ENCODE measurements around the gene FAM174C. TPM values are rescaled to one million over a fixed set of nuclear protein-coding genes. Genes with fewer than 3 reads are reported as not detected.
A peak's percentile ranks its signal among the peaks of the same experiment; 100 is the strongest.

Gene FAM174C
- total and polyA plus RNA-seq, 11 donors = 11.6 to 56.4 (median 23.8) TPM

DNA sequence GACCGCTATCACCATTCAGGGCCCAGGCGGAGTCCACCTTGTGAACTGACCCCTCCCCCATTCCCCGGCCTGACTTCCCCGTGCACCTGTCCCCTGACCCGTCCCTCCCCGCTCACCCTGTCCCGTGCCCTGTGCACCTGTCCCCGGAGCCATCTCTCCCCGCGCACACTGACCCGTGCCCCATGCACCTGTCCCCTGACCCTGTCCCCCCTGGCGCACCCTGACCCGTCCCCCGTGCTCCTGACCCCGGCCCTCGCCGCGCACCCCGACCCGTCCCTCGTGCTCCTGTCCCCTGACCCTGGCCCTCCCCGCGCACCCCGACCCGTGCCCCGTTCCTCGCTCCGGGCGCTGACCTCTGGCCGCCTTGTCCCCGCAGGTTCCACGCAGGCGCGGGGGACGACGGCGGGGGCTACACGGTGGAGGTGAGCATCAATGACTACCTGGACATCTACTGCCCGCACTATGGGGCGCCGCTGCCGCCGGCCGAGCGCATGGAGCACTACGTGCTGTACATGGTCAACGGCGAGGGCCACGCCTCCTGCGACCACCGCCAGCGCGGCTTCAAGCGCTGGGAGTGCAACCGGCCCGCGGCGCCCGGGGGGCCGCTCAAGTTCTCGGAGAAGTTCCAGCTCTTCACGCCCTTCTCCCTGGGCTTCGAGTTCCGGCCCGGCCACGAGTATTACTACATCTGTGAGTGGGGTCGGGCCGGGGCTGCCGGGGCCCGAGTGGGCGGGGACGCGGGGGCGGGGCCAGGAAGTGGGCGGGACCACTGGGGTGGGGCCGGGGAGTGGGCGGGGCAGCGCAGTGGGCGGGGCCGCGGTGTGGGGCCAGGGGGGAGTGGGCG is 20.1 kb downstream of the FAM174C start:
- Histone ChIP-seq H3K4me3 (peak overlapping the region in 3 of 12 donors; percentile 8 to 25 (median 20)), H3K4me1 (peaks cover 0 to 11% (median 1%) of the 10 kb centered on the region in 12 donors), H3K27ac (no peak overlapping the region), H3K9me3 (no peaks in the 10 kb centered on the region), H3K27me3 (peaks cover 5 to 53% (median 37%) of the 10 kb centered on the region in 9 donors), H3K36me3 (no peaks in the 10 kb centered on the region)
- ATAC-seq (peak in 1 of 4 donors; percentile 38), DNase-seq (no peak)
- 16 to 40% (median 27%) methylated on average over 34 to 82 of the region's 82 CpGs for WGBS, 4 donors
- TF ChIP-seq POLR2A (IDR thresholded peaks at IDR 0.05) (no peak), CTCF (IDR thresholded peaks at IDR 0.05) (no peak)
- intact Hi-C loops (cut with DNase I) = no loop called here

GRCh38 chr19:1296078-1296477 is 20.7 kb downstream of the FAM174C start:
- H3K4me3 ChIP-seq = no peak overlapping the region
- H3K9me3 ChIP-seq = no peaks in the 10 kb centered on the region
- H3K36me3 ChIP-seq = no peaks in the 10 kb centered on the region
- TF ChIP-seq POLR2A (IDR thresholded peaks at IDR 0.05) = no peak
- H3K27me3 ChIP-seq = peaks cover 5 to 46% (median 33%) of the 10 kb centered on the region in 9 donors
- peaks cover 0 to 11% (median 1%) of the 10 kb centered on the region in 12 donors for H3K4me1 ChIP-seq
- H3K27ac ChIP-seq = no peak overlapping the region
- intact Hi-C loops (cut with DNase I) = no loop called here
- DNase-seq (no peak), ATAC-seq (no peak)
- 81 to 95% (median 82%) methylated on average over 7 to 13 of the region's 13 CpGs for WGBS, 4 donors

GRCh38 chr19:1296575-1297271 is 21.4 kb downstream of the FAM174C start:
- peaks cover 0 to 11% (median 1%) of the 10 kb centered on the region in 12 donors for H3K4me1 ChIP-seq
- ATAC-seq (no peak), DNase-seq (no peak)
- 87 to 93% (median 92%) methylated on average over 18 to 24 of the region's 24 CpGs for WGBS, 4 donors
- intact Hi-C loops (cut with DNase I) = no loop called here
- H3K9me3 ChIP-seq = no peaks in the 10 kb centered on the region
- no peaks in the 10 kb centered on the region for H3K36me3 ChIP-seq
- TF ChIP-seq CTCF (IDR thresholded peaks at IDR 0.05) (no peak), POLR2A (IDR thresholded peaks at IDR 0.05) (no peak)
- peaks cover 5 to 40% (median 32%) of the 10 kb centered on the region in 9 donors for H3K27me3 ChIP-seq
- H3K4me3 ChIP-seq = no peak overlapping the region
- H3K27ac ChIP-seq = no peak overlapping the region

GRCh38 chr19:1298235-1298634 is 22.9 kb downstream of the FAM174C start:
- H3K9me3 ChIP-seq = no peaks in the 10 kb centered on the region
- no peak for ATAC-seq
- no peaks in the 10 kb centered on the region for H3K36me3 ChIP-seq
- H3K4me1 ChIP-seq = peaks cover 0 to 11% (median 1%) of the 10 kb centered on the region in 12 donors
- peaks cover 5 to 25% (median 20%) of the 10 kb centered on the region in 9 donors for H3K27me3 ChIP-seq
- no peak for DNase-seq
- no peak overlapping the region for H3K27ac ChIP-seq
- H3K4me3 ChIP-seq = no peak overlapping the region
- TF ChIP-seq CTCF (IDR thresholded peaks at IDR 0.05) (no peak), POLR2A (IDR thresholded peaks at IDR 0.05) (no peak)
- intact Hi-C loops (cut with DNase I) = no loop called here
- 84 to 96% (median 91%) methylated on average over 8 of the region's 8 CpGs for WGBS, 4 donors
